H9 (cell line): Measurements from ENCODE around the gene MAPRE3. TPM values are rescaled to one million over a fixed set of nuclear protein-coding genes. Genes with fewer than 3 reads are reported as not detected.

Experiments used
- DNase-seq: peaks from one replicate; pipeline ENCODE4 v3.0.0-alpha.2; 2017
- H2AFZ ChIP-seq: one replicate; pipeline ENCODE4 v1.6.1; 2013; ENCODE audit warnings: mild to moderate bottlenecking, low read length, control low read depth, moderate library complexity
- H2AK5ac ChIP-seq: 2 replicates; pipeline ENCODE4 v1.6.1; 2013; ENCODE audit warnings: low read length, control low read depth, mixed read lengths; ENCODE audit not compliant: insufficient read length
- H2BK120ac ChIP-seq: one replicate; pipeline ENCODE4 v1.6.1; 2013; ENCODE audit warnings: low read depth, mild to moderate bottlenecking, low read length, control low read depth, inconsistent platforms; ENCODE audit not compliant: poor library complexity, severe bottlenecking
- H2BK12ac ChIP-seq: 2 replicates; pipeline ENCODE4 v1.6.1; 2013; ENCODE audit warnings: low read length, control low read depth, mixed read lengths, low read depth; ENCODE audit not compliant: insufficient read length
- H2BK15ac ChIP-seq: 2 replicates; pipeline ENCODE4 v1.6.1; 2013; ENCODE audit warnings: low read depth, low read length, control low read depth
- H2BK20ac ChIP-seq: one replicate; pipeline ENCODE4 v1.6.1; 2013; ENCODE audit warnings: low read depth, mild to moderate bottlenecking, low read length, control low read depth, inconsistent platforms; ENCODE audit not compliant: poor library complexity, severe bottlenecking
- H2BK5ac ChIP-seq: 2 replicates; pipeline ENCODE4 v1.6.1; 2013; ENCODE audit warnings: low read length, control low read depth, mixed read lengths; ENCODE audit not compliant: insufficient read length
- H3K14ac ChIP-seq: 2 replicates; pipeline ENCODE4 v1.6.1; 2013; ENCODE audit warnings: low read length, control low read depth; ENCODE audit not compliant: insufficient read depth
- H3K18ac ChIP-seq: 2 replicates; pipeline ENCODE4 v1.6.1; 2013; ENCODE audit warnings: low read depth, mild to moderate bottlenecking, mixed read lengths, low read length, control low read depth; ENCODE audit not compliant: insufficient read length
- H3K23ac ChIP-seq: 2 replicates; pipeline ENCODE4 v1.6.1; 2013; ENCODE audit warnings: low read length, control low read depth, mixed read lengths, low read depth; ENCODE audit not compliant: insufficient read length
- H3K23me2 ChIP-seq: 2 replicates; pipeline ENCODE4 v1.6.1; 2013; ENCODE audit warnings: low read depth, mild to moderate bottlenecking, mixed read lengths, low read length, control low read depth; ENCODE audit not compliant: insufficient read length, poor library complexity, severe bottlenecking
- H3K27ac ChIP-seq: 2 replicates; pipeline ENCODE4 v1.5.1; 2013; ENCODE audit warnings: low read length, control low read depth, mixed read lengths, low read depth; ENCODE audit not compliant: insufficient read length
- H3K27me3 ChIP-seq: 2 replicates; pipeline ENCODE4 v1.6.1; 2013; ENCODE audit warnings: low read length, control low read depth, inconsistent platforms; ENCODE audit not compliant: insufficient read depth
- H3K4ac ChIP-seq: 2 replicates; pipeline ENCODE4 v1.6.1; 2013; ENCODE audit warnings: low read depth, mild to moderate bottlenecking, control low read depth, inconsistent platforms, low read length, moderate library complexity
- H3K4me1 ChIP-seq: 2 replicates; pipeline ENCODE4 v1.6.1; 2013; ENCODE audit warnings: low read length, control low read depth, inconsistent platforms; ENCODE audit not compliant: insufficient read depth
- H3K4me2 ChIP-seq: 2 replicates; pipeline ENCODE4 v1.6.1; 2013; ENCODE audit warnings: low read length, control low read depth, mixed read lengths; ENCODE audit not compliant: insufficient read length, insufficient read depth
- H3K56ac ChIP-seq: 2 replicates; pipeline ENCODE4 v1.6.1; 2013; ENCODE audit warnings: low read depth, mild to moderate bottlenecking, mixed read lengths, low read length, control low read depth; ENCODE audit not compliant: insufficient read length
- H3K79me1 ChIP-seq: 2 replicates; pipeline ENCODE4 v1.6.1; 2013; ENCODE audit warnings: low read depth, mild to moderate bottlenecking, moderate library complexity, low read length, control low read depth, inconsistent platforms; ENCODE audit not compliant: insufficient read depth, poor library complexity, severe bottlenecking
- H3K79me2 ChIP-seq: 2 replicates; pipeline ENCODE4 v1.6.1; 2013; ENCODE audit warnings: low read length, control low read depth, inconsistent platforms; ENCODE audit not compliant: insufficient read depth
- H3K9ac ChIP-seq: 2 replicates; pipeline ENCODE4 v1.6.1; 2013; ENCODE audit warnings: low read length, control low read depth, mixed read lengths; ENCODE audit not compliant: insufficient read length; ENCODE audit errors: extremely low read depth
- H3K9me3 ChIP-seq: one replicate; pipeline ENCODE4 v1.6.1; 2013; ENCODE audit warnings: low read depth, low read length, inconsistent platforms; ENCODE audit not compliant: control insufficient read depth
- H3T11ph ChIP-seq: one replicate; pipeline ENCODE4 v1.6.1; 2013; ENCODE audit warnings: mild to moderate bottlenecking, low read length, control low read depth, inconsistent platforms
- H4K20me1 ChIP-seq: one replicate; pipeline ENCODE4 v1.6.1; 2013; ENCODE audit not compliant: control insufficient read depth, insufficient read length, insufficient read depth
- H4K5ac ChIP-seq: 2 replicates; pipeline ENCODE4 v1.6.1; 2013; ENCODE audit warnings: low read depth, mild to moderate bottlenecking, mixed read lengths, low read length, control low read depth; ENCODE audit not compliant: insufficient read length
- H4K8ac ChIP-seq: replicated peaks from 2 replicates; pipeline ENCODE4 v1.6.1; 2013; ENCODE audit warnings: low read length, control low read depth, mixed read lengths, low read depth; ENCODE audit not compliant: insufficient read length
- H4K91ac ChIP-seq: 2 replicates; pipeline ENCODE4 v1.6.1; 2013; ENCODE audit warnings: low read depth, mild to moderate bottlenecking, moderate library complexity, mixed read lengths, low read length, control low read depth; ENCODE audit not compliant: insufficient read length
- H3K27ac Mint-ChIP-seq, 3 experiments: 2 replicates in 2 of 3; 3 replicates in 1 of 3; pipeline ENCODE4 v1.8.0; 2020 to 2021; ENCODE audit warnings: mixed read lengths in 3 of 3, mild to moderate bottlenecking in 1 of 3, moderate library complexity in 1 of 3
- H3K27me3 Mint-ChIP-seq: 2 replicates; pipeline ENCODE4 v1.8.0; 2021; ENCODE audit warnings: low read depth, mild to moderate bottlenecking, moderate library complexity, mixed read lengths
- H3K36me3 Mint-ChIP-seq, 3 experiments: 2 replicates in 2 of 3; 3 replicates in 1 of 3; pipeline ENCODE4 v1.8.0; 2020 to 2021; ENCODE audit warnings: low read depth in 3 of 3, mixed read lengths in 3 of 3; ENCODE audit not compliant: insufficient read depth in 1 of 3
- H3K4me1 Mint-ChIP-seq, 2 experiments: 2 replicates each; pipeline ENCODE4 v1.8.0; 2020; ENCODE audit warnings: mixed read lengths in 2 of 2
- H3K4me3 Mint-ChIP-seq, 2 experiments: 2 replicates in 1 of 2; 3 replicates in 1 of 2; pipeline ENCODE4 v1.8.0; 2020 to 2021; ENCODE audit warnings: mild to moderate bottlenecking in 2 of 2, mixed read lengths in 2 of 2, moderate library complexity in 1 of 2
- H3K9me3 Mint-ChIP-seq, 2 experiments: 2 replicates in 1 of 2; 3 replicates in 1 of 2; pipeline ENCODE4 v1.8.0; 2020; ENCODE audit warnings: mild to moderate bottlenecking in 2 of 2, mixed read lengths in 2 of 2, moderate library complexity in 1 of 2
- CTCF ChIP-seq: fragments of 200-600 bp; sonication (generic); conservative IDR thresholded peaks from 3 replicates; pipeline ENCODE4 v1.8.0; 2021; ENCODE audit warnings: antibody characterized with exemption, mild to moderate bottlenecking
- whole genome bisulfite sequencing: extraction: QIAGEN DNeasy Blood & Tissue Kit; methylation state at CpG from one replicate; pipeline ENCODE4 v1.1.7; 2013; ENCODE audit warnings: missing lambda C conversion rate, low lambda C conversion rate, mixed read lengths; ENCODE audit not compliant: insufficient read length; ENCODE audit errors: extremely low coverage; 5-methylcytosine and 5-hydroxymethylcytosine counted together
- total RNA-seq: library from RNA; stranded (reverse); gene quantifications from 2 replicates; pipeline ENCODE4 v1.2.1, GENCODE V29; 2021

MAPRE3 gene
- total RNA-seq, 1 experiment from 2014 or later = 2.0 TPM

GRCh38 chr2:27053321-27053720, 82.9 kb downstream of the MAPRE3 start:
- Histone ChIP-seq H3K9ac (no peak overlapping the region), H2BK120ac (no peak overlapping the region), H3T11ph (no peak overlapping the region), H3K9me3 (no peaks in the 10 kb centered on the region), H2BK12ac (no peak overlapping the region), H4K91ac (no peak overlapping the region), H3K23ac (no peak overlapping the region), H3K4me1 (peaks cover 4% of the 10 kb centered on the region; the same call in 1 of the 2 replicates), H4K20me1 (no peaks in the 10 kb centered on the region), H3K14ac (no peak overlapping the region), H2BK15ac (no peak overlapping the region), H2AK5ac (no peak overlapping the region), H3K56ac (no peak overlapping the region), H3K27ac (no peak overlapping the region), H3K18ac (no peak overlapping the region), H2BK5ac (no peak overlapping the region), H2BK20ac (no peak overlapping the region), H3K79me1 (no peaks in the 10 kb centered on the region), H3K4ac (no peak overlapping the region), H3K4me2 (no peak overlapping the region), H3K27me3 (no peaks in the 10 kb centered on the region), H4K5ac (no peak overlapping the region), H2AFZ (no peak overlapping the region), H3K79me2 (no peaks in the 10 kb centered on the region), H4K8ac (no peak overlapping the region), H3K23me2 (peaks cover 10% of the 10 kb centered on the region)
- DNase-seq = no peak
- Mint-ChIP-seq H3K36me3 (peaks cover 23 to 45% (median 35%) of the 10 kb centered on the region in 3 experiments), H3K27me3 (peaks cover 7% of the 10 kb centered on the region), H3K27ac (no peak overlapping the region), H3K4me1 (peaks cover 10 to 14% of the 10 kb centered on the region in 2 experiments), H3K9me3 (peaks cover 7 to 10% of the 10 kb centered on the region in 2 experiments), H3K4me3 (peak overlapping the region; percentile 86 to 94; a peak in 2 of 5 replicates)
- TF ChIP-seq CTCF = no peak
- WGBS = no CpG with 5 or more reads among the region's 11 CpGs
